GM18868 (cell line): ENCODE data around the gene CDC20.
A peak's percentile ranks its signal among the peaks of the same experiment; 100 is the strongest.
"Not testable (repeated sequence)": the region's sequence is repeated elsewhere in the genome, so short reads cannot be mapped to it uniquely, and the experiment has no call there.

ENCODE experiments used
- ATAC-seq: cut with Tn5 transposase; IDR thresholded peaks from one replicate; pipeline ENCODE4 v1.9.1; 2021; ENCODE audit warnings: mild to moderate bottlenecking, moderate library complexity; ENCODE audit not compliant: unreplicated experiment

CDC20 gene

DNA sequence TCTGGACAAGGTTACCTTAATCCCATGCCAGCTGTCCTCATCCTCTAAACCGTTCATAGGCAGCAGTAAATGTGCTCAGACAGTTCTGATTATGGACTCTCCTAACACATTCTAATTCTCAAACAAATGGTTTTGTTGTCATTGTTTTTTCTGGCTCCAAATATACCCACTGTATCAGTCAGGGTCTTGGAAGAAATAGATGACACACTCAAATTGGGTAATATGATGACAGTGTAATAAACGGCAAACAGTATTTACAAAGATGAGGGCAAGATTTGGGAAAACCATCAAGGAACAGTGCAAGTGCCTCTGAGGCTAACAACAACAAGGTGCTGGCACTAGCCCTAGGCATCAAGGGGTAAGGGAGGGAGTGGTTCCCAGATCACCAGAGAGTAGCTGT lies 4.3 kb upstream of the CDC20 start:
- no peak for ATAC-seq

DNA sequence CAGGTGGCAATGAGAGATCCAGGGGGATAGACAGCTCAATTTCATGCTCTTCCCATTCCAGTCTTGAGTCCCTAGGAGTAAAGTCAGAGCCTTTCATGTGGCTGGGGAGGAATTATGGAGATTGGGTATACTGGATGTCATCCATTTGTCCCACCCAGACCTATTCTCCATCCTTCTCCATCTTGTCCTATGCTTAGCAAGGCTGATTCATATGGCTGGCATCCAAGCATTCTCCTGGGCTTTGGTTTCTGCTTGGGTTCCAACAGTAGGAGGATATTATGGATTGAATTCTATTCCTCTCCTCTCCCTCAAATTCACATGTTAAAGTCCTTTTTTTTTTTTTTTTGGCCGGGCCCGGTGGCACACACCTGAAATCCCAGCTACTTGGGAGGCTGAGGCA lies 3.8 kb upstream of the CDC20 start:
- no peak for ATAC-seq

DNA sequence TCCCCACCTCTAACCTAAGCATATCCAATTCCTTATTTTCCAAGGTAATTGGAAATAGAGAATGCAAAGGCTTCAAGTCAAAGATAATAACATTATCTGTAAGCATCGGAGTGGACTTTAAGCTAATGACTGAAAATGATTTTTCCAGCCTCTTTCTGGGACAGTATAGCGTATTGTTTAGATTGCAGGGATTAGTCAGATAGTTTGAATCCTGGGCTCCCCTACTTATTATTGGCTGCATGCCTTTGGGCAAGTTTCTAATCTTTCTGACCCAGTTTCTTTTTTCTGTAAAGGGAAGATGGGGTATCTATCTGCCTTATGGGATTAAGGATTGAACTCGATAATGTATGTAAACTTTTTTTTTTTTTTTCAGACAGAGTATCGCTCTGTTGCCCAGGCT lies 1.5 kb upstream of the CDC20 start:
- ATAC-seq = no peak

- no peak for ATAC-seq
Measured at GRCh38 chr1:43358121-43358745, 548 bp upstream of the CDC20 start.

DNA sequence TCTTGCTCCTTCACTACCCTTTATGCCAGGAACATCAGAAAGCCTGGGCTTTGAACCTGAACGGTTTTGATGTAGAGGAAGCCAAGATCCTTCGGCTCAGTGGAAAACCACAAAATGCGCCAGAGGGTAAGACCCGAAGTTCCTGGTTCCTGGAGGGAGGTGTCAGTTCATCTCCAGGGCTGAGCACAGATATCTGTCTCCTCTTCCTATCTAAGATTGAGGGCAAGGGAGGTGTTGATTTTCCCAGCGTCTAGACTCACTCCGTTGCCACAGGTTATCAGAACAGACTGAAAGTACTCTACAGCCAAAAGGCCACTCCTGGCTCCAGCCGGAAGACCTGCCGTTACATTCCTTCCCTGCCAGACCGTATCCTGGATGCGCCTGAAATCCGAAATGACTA lies 915 bp downstream of the CDC20 start:
- no peak for ATAC-seq

- ATAC-seq = no peak
Measured at GRCh38 chr1:43360616-43361015, 1.8 kb downstream of the CDC20 start.

DNA sequence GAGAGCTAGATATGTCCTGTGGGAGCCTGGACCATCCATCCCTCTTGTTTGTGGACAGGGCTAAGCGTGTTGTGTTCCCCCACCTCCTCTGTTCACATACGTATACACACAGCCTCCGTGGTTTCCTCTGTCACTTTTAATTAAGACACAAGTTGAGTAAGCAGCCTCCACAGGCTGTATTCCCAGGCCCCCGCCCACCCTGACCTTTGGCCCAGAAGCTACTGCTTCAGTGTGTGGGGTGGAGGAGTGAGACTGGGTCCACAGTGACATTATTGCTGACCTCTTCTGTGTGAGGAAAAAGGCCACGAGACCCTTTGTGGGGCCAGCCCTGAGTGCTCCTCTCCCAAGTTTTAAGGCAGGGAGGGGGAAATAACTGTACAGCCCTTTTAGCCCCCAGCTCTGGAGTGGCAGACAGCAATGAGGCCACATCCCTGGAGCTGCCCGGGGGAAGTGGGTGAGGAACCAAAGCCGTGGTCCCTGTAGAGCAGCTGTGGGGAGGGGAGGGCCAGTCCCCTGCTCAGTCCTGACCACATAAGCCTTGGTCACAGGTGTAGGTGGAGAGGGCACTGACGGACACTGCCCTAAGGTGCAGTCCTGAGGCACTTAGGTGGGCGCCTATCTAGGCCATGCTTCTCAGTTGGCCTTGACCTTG lies 4.6 kb downstream of the CDC20 start:
- ATAC-seq = no peak

DNA sequence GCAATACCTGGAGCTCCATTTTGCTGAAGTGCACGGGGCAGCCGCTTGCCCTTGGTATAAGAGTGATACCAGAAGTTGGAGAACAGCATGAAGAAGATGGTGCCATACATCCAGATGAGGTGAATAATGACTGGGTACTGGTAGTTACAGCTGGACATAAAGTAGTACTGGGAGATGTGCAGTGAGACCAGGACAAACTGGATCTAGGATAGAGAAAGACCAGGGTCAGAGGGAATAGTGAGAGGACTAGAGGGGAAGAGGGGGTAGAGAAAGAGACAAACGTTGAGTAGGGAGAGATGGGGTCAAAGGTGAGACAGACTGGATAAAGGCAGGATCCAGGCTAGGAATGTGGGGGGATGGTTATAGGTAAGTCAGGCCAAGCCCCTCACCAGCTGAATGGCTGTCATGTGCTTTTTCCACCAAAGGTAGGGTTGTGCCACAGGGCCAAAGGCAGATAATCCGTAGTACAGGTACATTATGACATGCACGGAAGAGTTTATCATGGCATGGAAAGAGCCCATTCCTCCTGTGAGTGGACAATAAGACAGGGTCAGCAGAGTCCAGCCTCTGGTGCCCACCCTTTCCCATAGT lies 5.2 kb downstream of the CDC20 start:
- no peak for ATAC-seq

GRCh38 chr1:43365678-43366077 lies 6.9 kb downstream of the CDC20 start:
- ATAC-seq = no peak

- no peak for ATAC-seq
Measured at GRCh38 chr1:43366179-43366578, 7.4 kb downstream of the CDC20 start.

GRCh38 chr1:43366601-43367025 lies 7.8 kb downstream of the CDC20 start:
- ATAC-seq = no peak

DNA sequence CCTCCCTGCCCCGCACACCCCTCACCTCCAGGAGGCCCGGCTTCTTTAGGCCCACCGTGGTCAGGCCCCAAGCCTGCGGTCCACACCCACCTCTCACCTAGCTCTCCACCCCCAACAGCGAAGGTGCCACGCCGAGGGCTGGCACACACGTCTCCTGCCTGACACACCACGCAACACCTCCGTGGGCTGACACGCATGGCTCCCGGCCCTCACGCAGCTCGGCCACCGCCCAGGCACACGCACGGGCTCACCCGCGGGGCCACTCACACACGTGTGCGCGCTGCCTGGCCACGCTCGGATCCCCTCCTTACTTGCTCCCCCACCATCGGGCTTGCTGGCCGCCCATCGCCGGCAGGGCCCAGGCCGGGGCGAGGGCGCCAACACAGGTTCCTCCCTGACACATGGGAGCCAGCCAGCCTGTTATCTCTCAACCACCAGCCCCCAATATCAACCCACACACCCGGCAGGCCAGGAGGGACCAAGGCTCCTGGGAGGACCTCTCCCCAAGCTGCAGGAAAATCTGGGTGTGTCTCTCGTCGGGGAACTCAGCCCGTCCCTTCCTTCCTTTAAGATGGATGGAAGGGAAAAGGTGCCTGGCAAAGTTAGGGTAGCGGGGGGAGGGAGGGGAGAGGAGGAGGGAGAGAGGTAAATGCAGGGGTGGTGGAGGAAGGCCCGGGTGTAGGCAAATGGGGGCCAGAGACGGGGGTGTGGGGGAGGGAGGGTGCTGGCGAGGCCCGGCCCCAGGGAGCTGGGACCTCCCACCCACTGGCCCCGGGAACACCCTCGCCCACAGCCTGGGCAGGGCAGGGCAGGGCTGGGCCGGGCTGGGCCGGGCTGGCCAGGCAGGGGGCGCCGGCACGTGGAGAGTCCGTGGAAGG lies 8.5 kb downstream of the CDC20 start:
- peak; percentile 40 for ATAC-seq

DNA sequence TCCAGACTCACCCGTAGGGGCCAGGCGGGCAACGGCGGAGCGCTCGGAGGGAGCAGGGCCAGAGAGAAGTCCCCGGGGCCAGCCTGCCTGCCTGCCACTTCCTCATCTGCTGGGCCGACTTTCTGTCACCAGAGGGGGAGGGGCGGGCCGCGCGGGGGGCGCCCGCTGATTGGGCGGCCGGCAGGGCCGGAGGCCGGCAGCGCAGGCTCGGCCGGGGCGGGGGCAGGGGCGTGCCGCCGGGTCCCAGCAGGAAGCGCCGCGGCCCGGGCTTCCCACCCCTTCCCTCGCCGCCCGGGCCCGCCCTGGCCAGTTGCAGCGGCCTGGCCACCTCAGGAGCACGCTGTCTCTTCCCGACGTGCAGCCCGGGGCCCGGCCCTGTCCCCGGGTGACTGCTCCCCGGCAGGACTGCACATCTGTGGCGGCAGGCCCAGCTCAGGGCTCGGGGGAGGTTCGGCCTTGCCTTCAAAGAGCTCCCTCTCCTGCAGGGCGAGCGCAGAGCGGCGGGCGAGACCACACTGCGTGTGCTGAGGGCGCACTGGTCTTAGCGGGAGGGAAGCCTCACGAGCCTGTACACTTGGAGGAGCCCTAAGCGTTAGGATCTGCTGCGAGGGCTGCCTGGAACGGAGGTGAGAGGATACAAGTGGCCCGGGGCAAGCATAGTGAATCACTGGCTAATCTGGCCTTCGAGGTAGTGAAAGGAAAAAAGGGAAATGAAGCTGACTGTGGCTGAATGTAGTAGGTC lies 9.3 kb downstream of the CDC20 start, which contains the start of gene ELOVL1:
ELOVL1 (minus strand) TSS at position 108 of the 742 bp plus-strand sequence. CDS start 2,402 bp downstream, outside the sequence.
- peak; percentile 77 for ATAC-seq

GRCh38 chr1:43368646-43369020 lies 9.9 kb downstream of the CDC20 start:
- no peak for ATAC-seq

DNA sequence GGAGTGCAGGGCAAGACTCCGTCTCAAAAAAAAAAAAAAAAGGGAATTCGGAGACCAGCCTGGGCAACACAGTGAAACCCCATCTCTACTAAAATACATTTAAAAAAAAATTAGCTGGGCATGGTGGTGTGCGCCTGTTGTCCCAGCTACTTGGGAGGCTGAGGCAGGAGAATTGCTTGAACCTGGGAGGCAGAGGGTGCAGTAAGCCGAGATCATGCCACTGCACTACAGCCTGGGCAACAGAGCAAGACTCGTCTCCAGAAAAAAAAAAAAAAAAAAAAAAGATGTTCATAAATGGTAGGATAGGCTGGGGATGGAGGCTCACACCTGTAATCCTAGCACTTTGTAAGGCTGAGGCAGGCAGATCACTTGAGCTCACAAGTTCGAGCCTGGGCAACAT lies 11.0 kb downstream of the CDC20 start:
- ATAC-seq = not testable (repeated sequence)

DNA sequence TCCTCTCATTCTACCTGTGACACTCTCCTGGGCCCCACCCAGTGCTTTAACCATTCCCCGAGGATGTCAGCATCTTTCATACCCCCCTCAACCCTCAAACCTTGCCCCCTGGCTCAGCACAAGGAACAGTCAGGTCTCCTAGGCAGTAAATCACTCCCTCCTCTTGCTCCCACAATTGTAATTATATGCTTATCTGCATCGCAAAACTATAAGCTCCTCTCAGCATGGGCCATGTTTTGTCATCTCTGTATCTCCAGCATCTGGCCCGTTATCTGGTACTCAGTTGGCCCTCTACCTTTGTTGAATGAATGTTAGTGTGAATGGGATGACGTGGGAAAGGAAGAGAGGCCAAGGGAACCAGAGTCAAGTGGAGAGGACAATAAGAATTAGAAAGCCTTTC lies 11.8 kb downstream of the CDC20 start:
- no peak for ATAC-seq

DNA sequence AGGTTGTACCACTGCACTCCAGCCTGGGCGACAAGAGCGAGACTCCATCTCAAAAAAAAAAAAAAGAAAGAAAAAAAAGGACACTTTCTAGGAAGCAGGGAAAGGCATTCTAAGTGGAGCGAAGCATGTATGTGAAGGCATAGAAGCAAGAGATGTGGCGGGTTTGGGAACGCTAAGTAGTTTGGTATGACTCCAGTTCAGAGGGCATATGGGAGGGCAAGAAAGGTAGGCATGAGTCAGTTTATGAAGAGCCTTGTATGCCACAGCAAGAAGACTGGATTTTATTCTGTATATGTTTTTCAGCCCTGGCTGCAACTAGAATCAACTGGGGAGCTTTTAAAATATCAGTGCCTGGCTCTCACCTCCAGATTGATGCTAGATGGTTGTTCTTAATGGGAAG lies 13.4 kb downstream of the CDC20 start:
- ATAC-seq = no peak

DNA sequence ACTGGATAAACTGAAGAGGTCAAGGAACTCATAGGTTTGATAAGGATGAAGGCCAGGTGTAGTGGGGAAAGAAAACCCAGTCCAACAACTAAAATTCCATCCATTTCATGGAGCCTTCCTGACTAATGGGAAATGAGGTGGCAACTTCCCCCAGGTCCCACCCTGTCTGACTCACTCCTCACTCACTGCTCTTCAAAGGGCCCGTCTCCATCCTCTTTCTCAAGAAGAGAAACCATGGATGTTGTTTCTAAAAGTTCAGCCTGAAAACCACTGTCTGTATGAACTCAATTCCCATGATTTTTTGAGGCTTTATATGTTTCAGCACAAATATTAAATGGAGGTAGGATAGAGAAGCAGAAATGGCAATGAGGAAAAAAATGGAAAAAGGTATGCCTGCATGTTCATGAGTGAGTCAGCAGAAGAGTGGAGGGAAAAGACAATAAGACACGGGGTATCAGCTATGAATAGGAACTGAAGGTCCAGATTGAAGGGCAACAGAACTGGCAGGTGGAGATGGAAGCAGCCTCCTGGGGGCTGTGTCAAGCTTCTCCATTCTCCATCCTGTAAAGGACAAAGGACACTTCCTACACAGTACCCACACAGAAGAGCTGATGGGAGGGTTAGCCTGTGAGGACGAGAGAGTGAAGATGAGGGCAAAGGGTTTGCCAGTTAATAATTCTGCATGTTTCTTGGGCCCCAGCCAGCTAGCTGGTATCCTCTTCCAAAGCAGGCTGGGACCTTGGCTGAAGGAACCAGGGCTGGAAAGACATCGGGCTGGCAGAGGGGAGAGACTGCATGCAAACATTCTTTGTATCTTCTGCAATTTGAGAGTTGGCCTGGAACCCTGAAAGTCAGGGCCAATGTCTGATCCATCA lies 14.5 kb downstream of the CDC20 start:
- ATAC-seq = no peak

GRCh38 chr1:43376723-43377235 lies 18.0 kb downstream of the CDC20 start:
- no peak for ATAC-seq

- ATAC-seq = no peak
Measured at GRCh38 chr1:43377831-43378230, 19.1 kb downstream of the CDC20 start.
